ENCODE measurements around the gene FAM186B.

DNA sequence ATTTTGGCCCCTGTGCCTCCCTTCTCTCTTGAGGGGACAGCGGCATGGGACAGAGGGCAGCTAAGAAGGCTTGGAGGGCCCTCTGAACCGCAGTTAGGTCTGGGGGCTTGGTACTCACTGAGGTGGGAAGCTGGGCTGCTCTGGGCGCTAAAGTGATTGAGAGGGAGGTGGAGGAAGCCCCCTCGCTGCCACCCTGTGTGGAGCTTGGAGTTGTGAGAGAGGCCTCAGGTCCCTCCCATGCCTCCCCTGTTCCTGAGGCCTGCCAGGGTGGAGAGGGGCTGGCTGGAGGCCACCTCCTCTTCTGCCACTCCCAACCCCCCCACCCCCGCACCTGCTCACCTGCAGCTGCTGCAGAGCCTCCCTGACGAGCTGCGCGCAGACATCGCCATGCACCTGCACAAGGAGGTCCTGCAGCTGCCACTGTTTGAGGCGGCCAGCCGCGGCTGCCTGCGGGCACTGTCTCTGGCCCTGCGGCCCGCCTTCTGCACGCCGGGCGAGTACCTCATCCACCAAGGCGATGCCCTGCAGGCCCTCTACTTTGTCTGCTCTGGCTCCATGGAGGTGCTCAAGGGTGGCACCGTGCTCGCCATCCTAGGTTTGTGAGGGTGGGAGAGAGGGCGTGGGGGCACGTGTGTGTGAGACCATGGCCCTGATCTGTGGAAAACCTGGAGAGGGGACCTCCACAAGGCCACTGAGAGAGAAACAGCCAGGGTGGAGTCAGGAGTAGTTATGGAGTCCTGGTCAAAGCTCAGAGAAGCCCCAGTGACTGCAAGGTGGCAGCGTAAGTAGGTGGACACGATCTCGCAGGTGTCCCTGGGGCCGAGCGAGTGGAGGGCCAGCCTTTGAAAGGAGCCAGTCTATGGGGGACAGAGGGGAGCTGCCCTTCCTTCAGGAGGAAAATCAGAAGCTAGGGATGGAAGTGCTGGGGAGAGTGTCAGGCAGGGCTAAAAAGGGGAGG, 55.4 kb downstream of the FAM186B start:
- TF ChIP-seq, protein P1, sequence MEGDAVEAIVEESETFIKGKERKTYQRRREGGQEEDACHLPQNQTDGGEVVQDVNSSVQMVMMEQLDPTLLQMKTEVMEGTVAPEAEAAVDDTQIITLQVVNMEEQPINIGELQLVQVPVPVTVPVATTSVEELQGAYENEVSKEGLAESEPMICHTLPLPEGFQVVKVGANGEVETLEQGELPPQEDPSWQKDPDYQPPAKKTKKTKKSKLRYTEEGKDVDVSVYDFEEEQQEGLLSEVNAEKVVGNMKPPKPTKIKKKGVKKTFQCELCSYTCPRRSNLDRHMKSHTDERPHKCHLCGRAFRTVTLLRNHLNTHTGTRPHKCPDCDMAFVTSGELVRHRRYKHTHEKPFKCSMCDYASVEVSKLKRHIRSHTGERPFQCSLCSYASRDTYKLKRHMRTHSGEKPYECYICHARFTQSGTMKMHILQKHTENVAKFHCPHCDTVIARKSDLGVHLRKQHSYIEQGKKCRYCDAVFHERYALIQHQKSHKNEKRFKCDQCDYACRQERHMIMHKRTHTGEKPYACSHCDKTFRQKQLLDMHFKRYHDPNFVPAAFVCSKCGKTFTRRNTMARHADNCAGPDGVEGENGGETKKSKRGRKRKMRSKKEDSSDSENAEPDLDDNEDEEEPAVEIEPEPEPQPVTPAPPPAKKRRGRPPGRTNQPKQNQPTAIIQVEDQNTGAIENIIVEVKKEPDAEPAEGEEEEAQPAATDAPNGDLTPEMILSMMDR (IDR thresholded peaks at IDR 0.05) = no peak
- no peak for TF ChIP-seq POLR2A (IDR thresholded peaks at IDR 0.05)
